Osteocyte (in vitro differentiated cells): ENCODE data around the gene ZNF691. TPM values are rescaled to one million over a fixed set of nuclear protein-coding genes. Genes with fewer than 3 reads are reported as not detected.

Source experiments
- DNase-seq: peaks from one replicate; pipeline ENCODE4 v3.0.0; 2021; ENCODE audit warnings: mixed read lengths; ENCODE audit not compliant: unreplicated experiment; ENCODE audit errors: extremely low spot score
- H3K27ac Mint-ChIP-seq: one replicate; pipeline ENCODE4 v1.8.0; 2021; ENCODE audit warnings: mild to moderate bottlenecking, mixed read lengths; ENCODE audit not compliant: unreplicated experiment
- H3K27me3 Mint-ChIP-seq: one replicate; pipeline ENCODE4 v1.8.0; 2021; ENCODE audit warnings: mixed read lengths; ENCODE audit not compliant: unreplicated experiment
- H3K36me3 Mint-ChIP-seq: one replicate; pipeline ENCODE4 v1.8.0; 2021; ENCODE audit warnings: mixed read lengths; ENCODE audit not compliant: unreplicated experiment
- H3K4me1 Mint-ChIP-seq: one replicate; pipeline ENCODE4 v1.8.0; 2021; ENCODE audit warnings: mixed read lengths; ENCODE audit not compliant: unreplicated experiment
- H3K4me3 Mint-ChIP-seq: one replicate; pipeline ENCODE4 v1.8.0; 2021; ENCODE audit warnings: mild to moderate bottlenecking, moderate library complexity, mixed read lengths; ENCODE audit not compliant: unreplicated experiment
- H3K9me3 Mint-ChIP-seq: one replicate; pipeline ENCODE4 v1.8.0; 2021; ENCODE audit warnings: mixed read lengths; ENCODE audit not compliant: unreplicated experiment
- total RNA-seq: library from RNA; stranded (reverse); gene quantifications from 2 replicates; pipeline ENCODE4 v1.2.1, GENCODE V29; 2021
- TF ChIP-seq, protein P1 (sequence below): fragments of 200-600 bp; sonication (generic); IDR thresholded peaks from 2 replicates; pipeline ENCODE4 v1.5.0; 2021; ENCODE audit warnings: antibody characterized with exemption, mild to moderate bottlenecking, moderate library complexity

ZNF691 gene
- total RNA-seq, 1 donor from 2014 or later, result 10.7 TPM

- H3K36me3 Mint-ChIP-seq, result no peaks in the 10 kb centered on the region
- peak overlapping the region; percentile 78 for H3K27ac Mint-ChIP-seq
- H3K9me3 Mint-ChIP-seq, result no peaks in the 10 kb centered on the region
- DNase-seq, result no peak
- peaks cover 23% of the 10 kb centered on the region for H3K4me1 Mint-ChIP-seq
- H3K27me3 Mint-ChIP-seq, result no peaks in the 10 kb centered on the region
- no peak overlapping the region for H3K4me3 Mint-ChIP-seq
- TF ChIP-seq, protein P1, sequence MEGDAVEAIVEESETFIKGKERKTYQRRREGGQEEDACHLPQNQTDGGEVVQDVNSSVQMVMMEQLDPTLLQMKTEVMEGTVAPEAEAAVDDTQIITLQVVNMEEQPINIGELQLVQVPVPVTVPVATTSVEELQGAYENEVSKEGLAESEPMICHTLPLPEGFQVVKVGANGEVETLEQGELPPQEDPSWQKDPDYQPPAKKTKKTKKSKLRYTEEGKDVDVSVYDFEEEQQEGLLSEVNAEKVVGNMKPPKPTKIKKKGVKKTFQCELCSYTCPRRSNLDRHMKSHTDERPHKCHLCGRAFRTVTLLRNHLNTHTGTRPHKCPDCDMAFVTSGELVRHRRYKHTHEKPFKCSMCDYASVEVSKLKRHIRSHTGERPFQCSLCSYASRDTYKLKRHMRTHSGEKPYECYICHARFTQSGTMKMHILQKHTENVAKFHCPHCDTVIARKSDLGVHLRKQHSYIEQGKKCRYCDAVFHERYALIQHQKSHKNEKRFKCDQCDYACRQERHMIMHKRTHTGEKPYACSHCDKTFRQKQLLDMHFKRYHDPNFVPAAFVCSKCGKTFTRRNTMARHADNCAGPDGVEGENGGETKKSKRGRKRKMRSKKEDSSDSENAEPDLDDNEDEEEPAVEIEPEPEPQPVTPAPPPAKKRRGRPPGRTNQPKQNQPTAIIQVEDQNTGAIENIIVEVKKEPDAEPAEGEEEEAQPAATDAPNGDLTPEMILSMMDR, result no peak
Measured at GRCh38 chr1:42822800-42823392, 23.5 kb upstream of the ZNF691 start.

GRCh38 chr1:42824481-42825035 lies 21.9 kb upstream of the ZNF691 start:
- peaks cover 19% of the 10 kb centered on the region for H3K4me1 Mint-ChIP-seq
- DNase-seq, result no peak
- TF ChIP-seq, protein P1, result no peak
- H3K27ac Mint-ChIP-seq, result no peak overlapping the region
- no peak overlapping the region for H3K4me3 Mint-ChIP-seq
- no peaks in the 10 kb centered on the region for H3K9me3 Mint-ChIP-seq
- H3K36me3 Mint-ChIP-seq, result no peaks in the 10 kb centered on the region
- H3K27me3 Mint-ChIP-seq, result no peaks in the 10 kb centered on the region

DNA sequence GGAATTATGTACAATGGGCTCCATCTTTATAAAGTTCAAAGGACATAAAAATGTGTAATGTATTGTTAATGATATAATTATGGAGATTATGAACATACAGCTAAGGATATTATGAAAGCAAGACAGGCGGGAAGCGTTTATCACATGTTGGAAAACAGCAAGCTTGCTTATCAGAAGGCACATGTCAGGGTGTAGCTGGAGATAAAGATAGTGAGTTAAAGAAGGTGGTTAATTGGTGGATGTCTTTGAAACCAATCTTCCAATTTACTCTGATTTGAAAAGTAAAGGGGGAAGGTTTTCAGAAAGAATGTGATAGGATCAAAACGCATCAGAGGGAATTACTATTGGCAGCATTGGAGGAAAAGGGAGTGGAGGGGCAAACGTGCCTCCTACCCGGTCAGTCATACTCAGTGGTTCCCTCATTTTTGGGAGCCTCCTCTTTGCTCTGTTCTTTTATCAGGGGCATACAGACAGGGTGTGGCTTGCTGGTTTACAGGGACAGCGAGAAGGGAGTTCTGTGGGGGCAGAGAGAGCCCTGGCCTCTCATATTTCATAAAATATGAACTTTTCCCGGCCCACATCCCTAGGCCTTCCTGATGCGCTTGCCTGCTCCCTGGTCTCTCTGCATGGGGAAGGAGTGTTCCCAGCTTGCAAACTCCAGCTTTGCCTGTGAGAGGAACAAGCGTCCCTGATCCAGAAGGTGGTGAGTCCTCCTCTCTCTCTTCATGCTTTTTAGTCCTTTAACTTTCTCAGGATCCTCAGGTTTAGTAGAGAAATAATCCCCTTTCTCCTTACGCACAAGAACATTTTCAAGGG lies 21.2 kb upstream of the ZNF691 start:
- TF ChIP-seq, protein P1, result no peak
- Mint-ChIP-seq H3K4me3 (no peak overlapping the region), H3K9me3 (no peaks in the 10 kb centered on the region), H3K27me3 (no peaks in the 10 kb centered on the region), H3K27ac (no peak overlapping the region), H3K36me3 (no peaks in the 10 kb centered on the region), H3K4me1 (peaks cover 18% of the 10 kb centered on the region)
- DNase-seq, result no peak

GRCh38 chr1:42830631-42831030 lies 15.8 kb upstream of the ZNF691 start:
- Mint-ChIP-seq H3K9me3 (no peaks in the 10 kb centered on the region), H3K27me3 (no peaks in the 10 kb centered on the region), H3K27ac (no peak overlapping the region), H3K4me3 (no peak overlapping the region), H3K4me1 (no peaks in the 10 kb centered on the region), H3K36me3 (peaks cover 4% of the 10 kb centered on the region)
- DNase-seq, result no peak
- TF ChIP-seq, protein P1, result no peak

- H3K36me3 Mint-ChIP-seq, result peaks cover 8% of the 10 kb centered on the region
- H3K9me3 Mint-ChIP-seq, result no peaks in the 10 kb centered on the region
- no peak overlapping the region for H3K4me3 Mint-ChIP-seq
- no peaks in the 10 kb centered on the region for H3K4me1 Mint-ChIP-seq
- no peaks in the 10 kb centered on the region for H3K27me3 Mint-ChIP-seq
- H3K27ac Mint-ChIP-seq, result no peak overlapping the region
- TF ChIP-seq, protein P1, result no peak
- no peak for DNase-seq
Measured at GRCh38 chr1:42831273-42831672, 15.1 kb upstream of the ZNF691 start.
